ENCODE results near the gene CACNA2D3. TPM values are rescaled to one million over a fixed set of nuclear protein-coding genes. Genes with fewer than 3 reads are reported as not detected.

Gene CACNA2D3
- total RNA-seq, 1 donor: 4.3 TPM

DNA sequence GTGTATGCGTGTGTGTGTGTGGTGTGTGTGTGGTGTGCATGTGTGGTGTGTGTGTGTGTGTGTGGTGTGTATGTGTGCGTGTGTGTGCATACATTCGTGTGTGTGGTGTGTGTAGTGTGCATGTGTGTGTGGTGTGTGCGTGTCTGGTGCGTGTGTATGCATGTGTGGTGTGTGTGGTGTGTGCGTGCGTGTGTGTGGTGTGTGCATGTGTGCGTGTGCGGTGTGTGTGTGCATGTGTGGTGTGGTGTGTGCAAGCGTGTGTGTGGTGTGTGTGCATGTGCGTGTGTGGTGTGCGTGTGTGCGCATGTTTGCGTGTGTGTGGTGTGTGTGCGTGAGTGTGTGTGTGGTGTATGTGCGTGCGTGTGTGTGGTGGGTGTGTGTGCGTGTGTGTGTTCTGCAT lies 595.2 kb downstream of the CACNA2D3 start:
- TF ChIP-seq, protein P1, sequence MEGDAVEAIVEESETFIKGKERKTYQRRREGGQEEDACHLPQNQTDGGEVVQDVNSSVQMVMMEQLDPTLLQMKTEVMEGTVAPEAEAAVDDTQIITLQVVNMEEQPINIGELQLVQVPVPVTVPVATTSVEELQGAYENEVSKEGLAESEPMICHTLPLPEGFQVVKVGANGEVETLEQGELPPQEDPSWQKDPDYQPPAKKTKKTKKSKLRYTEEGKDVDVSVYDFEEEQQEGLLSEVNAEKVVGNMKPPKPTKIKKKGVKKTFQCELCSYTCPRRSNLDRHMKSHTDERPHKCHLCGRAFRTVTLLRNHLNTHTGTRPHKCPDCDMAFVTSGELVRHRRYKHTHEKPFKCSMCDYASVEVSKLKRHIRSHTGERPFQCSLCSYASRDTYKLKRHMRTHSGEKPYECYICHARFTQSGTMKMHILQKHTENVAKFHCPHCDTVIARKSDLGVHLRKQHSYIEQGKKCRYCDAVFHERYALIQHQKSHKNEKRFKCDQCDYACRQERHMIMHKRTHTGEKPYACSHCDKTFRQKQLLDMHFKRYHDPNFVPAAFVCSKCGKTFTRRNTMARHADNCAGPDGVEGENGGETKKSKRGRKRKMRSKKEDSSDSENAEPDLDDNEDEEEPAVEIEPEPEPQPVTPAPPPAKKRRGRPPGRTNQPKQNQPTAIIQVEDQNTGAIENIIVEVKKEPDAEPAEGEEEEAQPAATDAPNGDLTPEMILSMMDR (IDR thresholded peaks at IDR 0.05; ENCODE audit: insufficient read depth, low read depth, low read length): no peak
- H3K4me3 ChIP-seq (ENCODE audit: low read depth, low read length): no peak overlapping the region

DNA sequence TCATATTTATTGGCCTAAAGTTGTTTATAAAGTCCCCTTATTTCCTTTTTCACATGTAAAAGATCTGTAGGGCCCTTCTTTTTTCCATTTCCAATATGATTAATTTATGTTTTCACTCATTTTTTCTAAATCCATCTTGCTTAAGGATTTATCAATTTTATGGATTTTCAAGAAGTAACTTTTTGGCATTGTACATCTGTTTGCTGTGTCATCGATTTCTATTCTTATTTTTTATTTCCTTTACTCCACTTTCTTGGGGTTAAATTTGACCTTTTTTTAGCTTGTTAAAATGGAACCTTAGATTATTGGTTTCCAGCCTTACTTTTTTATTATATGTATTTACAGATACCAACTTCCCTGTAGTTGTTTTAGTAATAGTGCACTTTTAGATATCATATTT lies 597.6 kb downstream of the CACNA2D3 start:
- H3K4me3 ChIP-seq (ENCODE audit: low read depth, low read length): no peak overlapping the region
- DNase-seq (ENCODE audit: low read depth): no peak
- TF ChIP-seq, protein P1 (IDR thresholded peaks at IDR 0.05; ENCODE audit: insufficient read depth, low read depth, low read length): no peak

More for the DNA sequence above, 595.2 kb downstream of the CACNA2D3 start:
- no peak for DNase-seq (ENCODE audit: low read depth)

DNA sequence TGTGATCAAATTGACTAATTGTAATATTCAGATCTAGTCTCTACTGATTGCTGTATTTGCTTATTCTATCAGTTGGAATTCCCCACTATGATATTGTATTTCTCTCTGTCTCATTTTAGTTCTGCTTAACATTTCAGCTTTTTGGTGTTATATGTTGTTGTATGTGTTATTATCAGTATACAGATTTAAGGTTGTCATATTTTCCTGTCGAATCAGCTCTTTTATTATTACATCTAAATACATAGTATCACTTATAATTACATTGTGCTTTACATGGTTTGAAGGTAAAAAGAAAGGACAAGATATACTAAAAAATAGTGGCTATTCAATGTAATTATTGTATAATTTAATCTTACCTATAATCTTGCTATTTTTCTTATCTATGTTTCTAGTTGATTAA lies 598.3 kb downstream of the CACNA2D3 start:
- TF ChIP-seq, protein P1 (IDR thresholded peaks at IDR 0.05; ENCODE audit: insufficient read depth, low read depth, low read length): no peak
- no peak for DNase-seq (ENCODE audit: low read depth)
- H3K4me3 ChIP-seq (ENCODE audit: low read depth, low read length): no peak overlapping the region

DNA sequence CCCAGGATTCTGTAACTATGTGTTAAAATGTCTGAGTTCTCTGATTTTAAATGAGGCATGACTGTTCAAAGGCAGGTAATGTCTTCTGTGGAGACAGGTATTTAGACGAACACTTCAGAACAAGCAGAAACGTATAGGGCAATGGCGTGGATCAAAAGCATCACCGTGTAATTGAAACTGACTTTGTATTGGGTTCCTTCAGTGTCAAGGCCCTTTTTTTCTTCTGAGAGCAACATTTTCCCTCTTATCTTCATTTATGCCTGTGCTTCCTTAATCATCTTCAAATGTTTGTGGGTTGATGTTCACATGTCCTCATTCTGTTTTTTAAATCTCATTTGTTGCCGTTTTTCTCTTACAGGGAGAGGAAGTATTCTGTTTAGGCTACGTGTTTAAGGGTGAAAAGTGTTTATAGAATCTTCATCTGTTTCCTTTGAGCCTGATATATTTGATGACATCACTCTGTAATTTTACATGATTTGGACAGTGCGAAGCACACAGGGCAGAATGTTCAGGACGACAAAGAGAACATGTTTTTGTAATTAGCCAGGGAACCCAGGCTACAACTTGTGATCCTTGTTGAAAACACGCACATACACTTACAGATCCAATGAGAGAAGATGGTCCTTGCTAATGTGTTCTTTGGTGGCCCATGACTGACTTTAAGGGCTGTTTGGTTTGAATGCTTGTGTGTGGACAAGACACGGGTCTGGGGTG lies 609.5 kb downstream of the CACNA2D3 start:
- TF ChIP-seq, protein P1 (IDR thresholded peaks at IDR 0.05; ENCODE audit: insufficient read depth, low read depth, low read length): no peak
- DNase-seq (ENCODE audit: low read depth): no peak
- H3K4me3 ChIP-seq (ENCODE audit: low read depth, low read length): no peak overlapping the region

DNA sequence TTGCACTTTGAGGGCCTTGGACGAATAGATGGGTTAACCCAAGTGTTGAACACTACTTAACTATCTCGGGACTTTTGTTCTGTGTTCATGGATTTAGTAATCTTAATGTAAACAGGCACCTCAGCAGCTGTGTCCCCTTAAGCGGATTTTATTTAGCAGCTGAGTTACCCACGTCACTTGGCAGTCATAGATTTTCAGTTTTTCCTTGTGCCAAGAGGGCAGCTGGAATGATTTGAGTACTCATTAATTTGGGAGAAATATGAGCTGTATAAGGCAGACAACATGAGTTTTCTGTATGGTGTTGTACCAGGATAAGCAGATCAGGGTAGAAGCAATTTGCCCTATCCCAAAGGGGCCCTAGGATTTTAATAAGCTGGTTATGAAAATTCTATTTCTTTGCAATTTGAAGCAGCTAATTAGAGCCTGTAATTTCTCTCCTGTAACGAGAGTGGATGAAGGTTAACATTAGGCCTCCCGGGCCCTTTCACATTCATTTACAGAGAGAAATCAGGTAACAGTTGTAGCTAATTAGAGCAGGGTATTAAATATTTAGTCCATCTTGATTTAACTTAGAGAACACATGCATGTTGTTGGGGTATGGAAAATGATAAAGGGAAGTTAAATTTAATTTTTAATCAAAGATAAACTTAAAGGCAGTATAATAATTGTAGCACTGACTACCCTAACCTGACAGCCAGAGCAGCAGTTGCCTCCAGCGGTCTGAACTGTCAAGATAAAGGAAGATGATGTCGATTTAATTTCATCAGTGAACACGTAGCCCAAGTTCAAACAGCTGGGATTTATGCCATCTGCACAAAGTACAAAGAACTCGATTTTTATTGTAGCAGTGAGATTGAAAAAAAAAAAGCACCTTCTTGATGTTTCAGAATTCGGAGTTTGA lies 611.0 kb downstream of the CACNA2D3 start:
- no peak overlapping the region for H3K4me3 ChIP-seq (ENCODE audit: low read depth, low read length)
- no peak for DNase-seq (ENCODE audit: low read depth)
- TF ChIP-seq, protein P1 (IDR thresholded peaks at IDR 0.05; ENCODE audit: insufficient read depth, low read depth, low read length): no peak

DNA sequence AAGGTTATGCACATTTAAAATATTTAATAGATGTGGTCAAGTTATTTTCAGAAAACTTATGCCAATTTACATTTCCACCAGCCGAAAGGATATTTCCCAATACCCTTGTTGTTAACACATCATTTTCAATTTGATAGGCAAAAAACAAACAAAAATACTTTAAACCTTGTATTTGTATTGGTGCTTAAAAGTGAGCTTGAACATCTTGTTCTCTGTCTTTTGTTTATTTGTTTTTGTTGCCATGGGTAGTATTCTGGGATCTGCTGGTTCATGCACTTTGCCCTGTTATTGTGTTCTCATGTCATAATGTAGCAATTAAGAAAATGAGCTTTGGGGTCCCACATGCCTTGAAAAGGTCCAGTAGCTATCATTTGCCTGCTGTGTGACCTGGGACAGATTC lies 614.1 kb downstream of the CACNA2D3 start:
- no peak for DNase-seq (ENCODE audit: low read depth)
- TF ChIP-seq, protein P1 (IDR thresholded peaks at IDR 0.05; ENCODE audit: insufficient read depth, low read depth, low read length): no peak
- no peak overlapping the region for H3K4me3 ChIP-seq (ENCODE audit: low read depth, low read length)
